Stimulated activated CD8-positive, alpha-beta memory T cell treated with anti-CD3 and anti-CD28 coated beads, Interleukin-4, amount 100 ng/mL, for 48 hours (primary cell): ENCODE measurements around the gene KCNE2.

Experiments used
- DNase-seq: peaks from one replicate; pipeline ENCODE4 v3.0.0-alpha.2; 2020

The KCNE2 gene

GRCh38 chr21:34363733-34364132 lies at the start of gene KCNE2:
KCNE2 (plus strand) TSS chr21:34364006; CDS start chr21:34370479, 6,473 bp downstream.
- DNase-seq: no peak

- no peak for DNase-seq
These were observed 44.2 kb upstream of the KCNE2 start for GRCh38 chr21:34319585-34319984.

GRCh38 chr21:34320011-34320410 lies 43.8 kb upstream of the KCNE2 start:
- DNase-seq: no peak

- no peak for DNase-seq
These were observed 33.8 kb upstream of the KCNE2 start for GRCh38 chr21:34330055-34330454.

- no peak for DNase-seq
These were observed 32.1 kb upstream of the KCNE2 start for GRCh38 chr21:34331726-34332125.

- DNase-seq: no peak
These were observed 31.5 kb upstream of the KCNE2 start for GRCh38 chr21:34332347-34332746.

GRCh38 chr21:34333121-34333739 lies 30.6 kb upstream of the KCNE2 start:
- DNase-seq: no peak

GRCh38 chr21:34335316-34335715 lies 28.5 kb upstream of the KCNE2 start:
- DNase-seq: no peak

GRCh38 chr21:34336245-34336644 lies 27.6 kb upstream of the KCNE2 start:
- DNase-seq: no peak

GRCh38 chr21:34336756-34337391 lies 26.9 kb upstream of the KCNE2 start:
- no peak for DNase-seq

GRCh38 chr21:34337741-34338140 lies 26.1 kb upstream of the KCNE2 start:
- no peak for DNase-seq

- DNase-seq: no peak
These were observed 25.6 kb upstream of the KCNE2 start for GRCh38 chr21:34338226-34338625.

- DNase-seq: no peak
These were observed 23.7 kb upstream of the KCNE2 start for GRCh38 chr21:34340061-34340460.

- no peak for DNase-seq
These were observed 21.3 kb upstream of the KCNE2 start for GRCh38 chr21:34342476-34342875.

- no peak for DNase-seq
These were observed 20.5 kb upstream of the KCNE2 start for GRCh38 chr21:34343347-34343746.

GRCh38 chr21:34343838-34344381 lies 19.9 kb upstream of the KCNE2 start:
- no peak for DNase-seq

- DNase-seq: no peak
These were observed 19.2 kb upstream of the KCNE2 start for GRCh38 chr21:34344584-34344983.

GRCh38 chr21:34345091-34345871 lies 18.5 kb upstream of the KCNE2 start:
- no peak for DNase-seq

- no peak for DNase-seq
These were observed 17.9 kb upstream of the KCNE2 start for GRCh38 chr21:34345892-34346291.

GRCh38 chr21:34348890-34349519 lies 14.8 kb upstream of the KCNE2 start:
- no peak for DNase-seq

GRCh38 chr21:34351786-34352241 lies 12.0 kb upstream of the KCNE2 start:
- peak; percentile 38 for DNase-seq

- no peak for DNase-seq
These were observed 11.2 kb upstream of the KCNE2 start for GRCh38 chr21:34352556-34352955.

GRCh38 chr21:34353182-34353581 lies 10.6 kb upstream of the KCNE2 start:
- DNase-seq: no peak
